ENCODE results near the gene KCNE2. TPM values are rescaled to one million over a fixed set of nuclear protein-coding genes. Genes with fewer than 3 reads are reported as not detected.

Gene KCNE2
- total RNA-seq, 1 donor from 2014 or later: not detected

GRCh38 chr21:34362136-34362444, 1.7 kb upstream of the KCNE2 start:
- no peak for DNase-seq (ENCODE audit: low read depth)

GRCh38 chr21:34362670-34363069, 1.1 kb upstream of the KCNE2 start:
- DNase-seq (ENCODE audit: low read depth): no peak
- Histone ChIP-seq H3K27me3 (ENCODE audit: control insufficient read depth, insufficient read depth, low read length) (no peaks in the 10 kb centered on the region), H3K4me3 (ENCODE audit: low read depth, low read length) (no peak overlapping the region), H3K36me3 (ENCODE audit: control insufficient read depth, insufficient read depth, low read length) (no peaks in the 10 kb centered on the region)
- TF ChIP-seq CTCF (IDR thresholded peaks at IDR 0.05; ENCODE audit: insufficient read depth, low read length, poor library complexity, severe bottlenecking): no peak

More at GRCh38 chr21:34362136-34362444, 1.7 kb upstream of the KCNE2 start:
- Histone ChIP-seq H3K36me3 (ENCODE audit: control insufficient read depth, insufficient read depth, low read length) (no peaks in the 10 kb centered on the region), H3K27me3 (ENCODE audit: control insufficient read depth, insufficient read depth, low read length) (no peaks in the 10 kb centered on the region), H3K4me3 (ENCODE audit: low read depth, low read length) (no peak overlapping the region)
- no peak for TF ChIP-seq CTCF (IDR thresholded peaks at IDR 0.05; ENCODE audit: insufficient read depth, low read length, poor library complexity, severe bottlenecking)

GRCh38 chr21:34364921-34365320, 1.1 kb downstream of the KCNE2 start:
- no peak for DNase-seq (ENCODE audit: low read depth)
- no peaks in the 10 kb centered on the region for H3K27me3 ChIP-seq (ENCODE audit: control insufficient read depth, insufficient read depth, low read length)
- H3K4me3 ChIP-seq (ENCODE audit: low read depth, low read length): no peak overlapping the region
- TF ChIP-seq CTCF (IDR thresholded peaks at IDR 0.05; ENCODE audit: insufficient read depth, low read length, poor library complexity, severe bottlenecking): no peak
- no peaks in the 10 kb centered on the region for H3K36me3 ChIP-seq (ENCODE audit: control insufficient read depth, insufficient read depth, low read length)

GRCh38 chr21:34365809-34366208, 2.0 kb downstream of the KCNE2 start:
- no peaks in the 10 kb centered on the region for H3K27me3 ChIP-seq (ENCODE audit: control insufficient read depth, insufficient read depth, low read length)
- H3K4me3 ChIP-seq (ENCODE audit: low read depth, low read length): no peak overlapping the region
- DNase-seq (ENCODE audit: low read depth): no peak
- TF ChIP-seq CTCF (IDR thresholded peaks at IDR 0.05; ENCODE audit: insufficient read depth, low read length, poor library complexity, severe bottlenecking): no peak
- H3K36me3 ChIP-seq (ENCODE audit: control insufficient read depth, insufficient read depth, low read length): no peaks in the 10 kb centered on the region

- TF ChIP-seq CTCF (IDR thresholded peaks at IDR 0.05; ENCODE audit: insufficient read depth, low read length, poor library complexity, severe bottlenecking): peak; percentile 81
- no peak overlapping the region for H3K4me3 ChIP-seq (ENCODE audit: low read depth, low read length)
- no peaks in the 10 kb centered on the region for H3K27me3 ChIP-seq (ENCODE audit: control insufficient read depth, insufficient read depth, low read length)
- H3K36me3 ChIP-seq (ENCODE audit: control insufficient read depth, insufficient read depth, low read length): no peaks in the 10 kb centered on the region
- DNase-seq (ENCODE audit: low read depth): peak; percentile 25
Observed at GRCh38 chr21:34367320-34367935, 3.6 kb downstream of the KCNE2 start.

- no peaks in the 10 kb centered on the region for H3K36me3 ChIP-seq (ENCODE audit: control insufficient read depth, insufficient read depth, low read length)
- no peak for TF ChIP-seq CTCF (IDR thresholded peaks at IDR 0.05; ENCODE audit: insufficient read depth, low read length, poor library complexity, severe bottlenecking)
- no peaks in the 10 kb centered on the region for H3K27me3 ChIP-seq (ENCODE audit: control insufficient read depth, insufficient read depth, low read length)
- no peak overlapping the region for H3K4me3 ChIP-seq (ENCODE audit: low read depth, low read length)
- DNase-seq (ENCODE audit: low read depth): no peak
Observed at GRCh38 chr21:34369741-34370140, 5.9 kb downstream of the KCNE2 start.
